Activated effector memory CD4-positive, alpha-beta T cell treated with anti-CD3 and anti-CD28 coated beads, Interleukin-2, amount 50 U/mL, for 16 hours (primary cell): ENCODE measurements around the gene RIOK1.

Source experiments
- DNase-seq: peaks from one replicate; pipeline ENCODE4 v3.0.0-alpha.2; 2020

The RIOK1 gene

GRCh38 chr6:7410851-7411250 lies 21.2 kb downstream of the RIOK1 start:
- no peak for DNase-seq

GRCh38 chr6:7411328-7411727 lies 21.7 kb downstream of the RIOK1 start:
- DNase-seq, result no peak

GRCh38 chr6:7413151-7413823 lies 23.7 kb downstream of the RIOK1 start:
- DNase-seq, result no peak

- no peak for DNase-seq
Measured at GRCh38 chr6:7414811-7415210, 25.2 kb downstream of the RIOK1 start.

- no peak for DNase-seq
Measured at GRCh38 chr6:7417684-7418083, 28.1 kb downstream of the RIOK1 start.

- no peak for DNase-seq
Measured at GRCh38 chr6:7418238-7418905, 28.8 kb downstream of the RIOK1 start.

GRCh38 chr6:7419065-7419464 lies 29.5 kb downstream of the RIOK1 start:
- DNase-seq, result no peak

- DNase-seq, result no peak
Measured at GRCh38 chr6:7421066-7421465, 31.5 kb downstream of the RIOK1 start.

- no peak for DNase-seq
Measured at GRCh38 chr6:7424058-7424457, 34.5 kb downstream of the RIOK1 start.

GRCh38 chr6:7424967-7425807 lies 35.6 kb downstream of the RIOK1 start:
- no peak for DNase-seq

- DNase-seq, result no peak
Measured at GRCh38 chr6:7425808-7426190, 36.2 kb downstream of the RIOK1 start.

GRCh38 chr6:7426447-7427169 lies 37.0 kb downstream of the RIOK1 start:
- no peak for DNase-seq

- no peak for DNase-seq
Measured at GRCh38 chr6:7431313-7431673, 41.7 kb downstream of the RIOK1 start.

GRCh38 chr6:7431674-7432390 lies 42.2 kb downstream of the RIOK1 start:
- no peak for DNase-seq

- no peak for DNase-seq
Measured at GRCh38 chr6:7432391-7433120, 42.9 kb downstream of the RIOK1 start.

GRCh38 chr6:7433121-7433617 lies 43.6 kb downstream of the RIOK1 start:
- DNase-seq, result no peak

- DNase-seq, result no peak
Measured at GRCh38 chr6:7434672-7435071, 45.1 kb downstream of the RIOK1 start.

GRCh38 chr6:7438011-7438410 lies 48.4 kb downstream of the RIOK1 start:
- DNase-seq, result no peak

GRCh38 chr6:7439228-7439627 lies 49.6 kb downstream of the RIOK1 start:
- DNase-seq, result no peak

GRCh38 chr6:7440476-7440875 lies 50.9 kb downstream of the RIOK1 start:
- DNase-seq, result no peak

- DNase-seq, result no peak
Measured at GRCh38 chr6:7441048-7441775, 51.6 kb downstream of the RIOK1 start.
